Gastrocnemius medialis (tissue), 4 donors: ENCODE measurements around the gene NUTM2G. TPM values are rescaled to one million over a fixed set of nuclear protein-coding genes. Genes with fewer than 3 reads are reported as not detected.
A peak's percentile ranks its signal among the peaks of the same experiment; 100 is the strongest.
"Not testable (repeated sequence)": the region's sequence is repeated elsewhere in the genome, so short reads cannot be mapped to it uniquely, and the experiment has no call there.

Experiments
- ATAC-seq, 2 donors: fragments of 150-250 bp; one replicate each; pipeline ENCODE4 v1.9.1; 2016
- DNase-seq, 2 donors: peaks; one replicate each; pipeline ENCODE4 v3.0.0-alpha.2; 2019
- H3K27ac ChIP-seq, 4 donors: fragments of 200-600 bp; sonication (generic); 1 replicate in 1 of 4; 2 replicates in 3 of 4; pipeline ENCODE4 v1.5.1; 2016 to 2018; ENCODE audit warnings: mild to moderate bottlenecking in 2 of 4, moderate library complexity in 1 of 4
- H3K27me3 ChIP-seq, 3 donors: fragments of 200-600 bp; sonication (generic) in 2 of 3; 1 replicate in 1 of 3; 2 replicates in 2 of 3; pipeline versions ENCODE4 v1.5.1 to v1.6.0; 2016 to 2019; ENCODE audit warnings: mild to moderate bottlenecking in 1 of 3, moderate library complexity in 1 of 3
- H3K36me3 ChIP-seq, 2 donors: fragments of 200-600 bp; sonication (generic) in 1 of 2; one replicate each; pipeline ENCODE4 v1.5.1; 2017 to 2018
- H3K4me1 ChIP-seq, 2 donors: fragments of 200-600 bp; sonication (generic) in 1 of 2; one replicate each; pipeline ENCODE4 v1.5.1; 2016 to 2017; ENCODE audit warnings: mild to moderate bottlenecking in 2 of 2
- H3K4me3 ChIP-seq, 4 donors: fragments of 200-600 bp; sonication (generic) in 3 of 4; 1 replicate in 1 of 4; 2 replicates in 3 of 4; pipeline ENCODE4 v1.5.1; 2016 to 2019; ENCODE audit warnings: mild to moderate bottlenecking in 2 of 4
- H3K9me3 ChIP-seq, 3 donors: fragments of 200-600 bp; sonication (generic) in 2 of 3; 1 replicate in 1 of 3; 2 replicates in 2 of 3; pipeline ENCODE4 v1.5.1; 2016 to 2019
- CTCF ChIP-seq, 5 experiments: fragments of 450-650 bp in 3 of 5; fragments of 200-600 bp in 2 of 5; sonication (generic) in 2 of 5; IDR thresholded peaks in 4 of 5; conservative IDR thresholded peaks in 1 of 5; 1 replicate in 4 of 5; 2 replicates in 1 of 5; pipeline ENCODE4 v1.5.1; 2016 to 2019; ENCODE audit warnings: antibody characterized with exemption in 5 of 5, mild to moderate bottlenecking in 3 of 5, moderate library complexity in 3 of 5
- POLR2A ChIP-seq, 2 donors: fragments of 450-650 bp; IDR thresholded peaks; one replicate each; pipeline ENCODE4 v1.6.1; 2017; ENCODE audit warnings: antibody characterized with exemption in 2 of 2, mild to moderate bottlenecking in 2 of 2, moderate library complexity in 2 of 2
- in situ Hi-C, 4 donors: fragments of 200-750 bp; cut with MboI; loops; one replicate each; pipeline versions ENCODE4 v1.15.0 to v1.8.0; 2017; ENCODE audit warnings: low sequenced_read_pairs in 4 of 4
- intact Hi-C: fragments of 100-400 bp; cut with DNase I; formaldehyde crosslinking; loops from one replicate; pipeline ENCODE4 v1.15.1; 2023; ENCODE audit warnings: low total_unique reads
- total RNA-seq, 4 donors: library from RNA; depleted of rRNA; stranded (reverse); fragments of >200 nt; gene quantifications; one replicate each; pipeline versions ENCODE4 v1.1.0 to v1.2.3, GENCODE V29; 2016

Gene NUTM2G
- not detected for total RNA-seq

- H3K4me1 ChIP-seq, H3K36me3 ChIP-seq, intact Hi-C loops, H3K27me3 ChIP-seq, H3K4me3 ChIP-seq, in situ Hi-C loops, H3K9me3 ChIP-seq, ATAC-seq, DNase-seq, H3K27ac ChIP-seq: not testable (repeated sequence)
These were observed at the start of gene NUTM2G for GRCh38 chr9:96928543-96928942. Gene NUTM2G (plus strand): TSS chr9:96928843. CDS start chr9:96929025, 182 bp downstream.

- in situ Hi-C loops = no loop called here
- ATAC-seq (peak; percentile 93 to 95), DNase-seq (peak; percentile 50 to 77)
These were observed 44.7 kb upstream of the NUTM2G start for GRCh38 chr9:96883922-96884321.

GRCh38 chr9:96884443-96884842 is 44.2 kb upstream of the NUTM2G start:
- ATAC-seq (peak; percentile 71 to 76), DNase-seq (peak; percentile 11 to 61)
- Histone ChIP-seq H3K9me3 (no peaks in the 10 kb centered on the region), H3K4me1 (peaks cover 0 to 18% of the 10 kb centered on the region in 2 donors), H3K27ac (peak overlapping the region; percentile 27 to 72 (median 64)), H3K36me3 (no peaks in the 10 kb centered on the region), H3K4me3 (no peak overlapping the region), H3K27me3 (no peaks in the 10 kb centered on the region)
- no peak for TF ChIP-seq POLR2A (IDR thresholded peaks at IDR 0.05)
- TF ChIP-seq CTCF (IDR thresholded peaks at IDR 0.05 in 4 of 5, conservative IDR thresholded peaks at IDR 0.05 in 1 of 5) = no peak
- intact Hi-C loops (no loop called here), in situ Hi-C loops (no loop called here)

More at GRCh38 chr9:96883922-96884321, 44.7 kb upstream of the NUTM2G start:
- Histone ChIP-seq H3K27me3 (no peaks in the 10 kb centered on the region), H3K36me3 (no peaks in the 10 kb centered on the region), H3K4me3 (no peak overlapping the region), H3K4me1 (peaks cover 0 to 18% of the 10 kb centered on the region in 2 donors), H3K27ac (peak overlapping the region; percentile 27 to 72 (median 64)), H3K9me3 (no peaks in the 10 kb centered on the region)
- intact Hi-C loops = no loop called here
- no peak for TF ChIP-seq POLR2A (IDR thresholded peaks at IDR 0.05)
- no peak for TF ChIP-seq CTCF (IDR thresholded peaks at IDR 0.05 in 4 of 5, conservative IDR thresholded peaks at IDR 0.05 in 1 of 5)

- Histone ChIP-seq H3K36me3 (no peaks in the 10 kb centered on the region), H3K27ac (no peak overlapping the region), H3K4me1 (peaks cover 0 to 18% of the 10 kb centered on the region in 2 donors), H3K27me3 (no peaks in the 10 kb centered on the region), H3K4me3 (no peak overlapping the region), H3K9me3 (no peaks in the 10 kb centered on the region)
- no peak for TF ChIP-seq CTCF (IDR thresholded peaks at IDR 0.05 in 4 of 5, conservative IDR thresholded peaks at IDR 0.05 in 1 of 5)
- TF ChIP-seq POLR2A (IDR thresholded peaks at IDR 0.05) = no peak
- intact Hi-C loops = no loop called here
- DNase-seq = no peak
- in situ Hi-C loops = no loop called here
- no peak for ATAC-seq
These were observed 43.2 kb upstream of the NUTM2G start for GRCh38 chr9:96885424-96885823.

- H3K27ac ChIP-seq = no peak overlapping the region
- H3K4me1 ChIP-seq = peaks cover 0 to 12% of the 10 kb centered on the region in 2 donors
- no peak overlapping the region for H3K4me3 ChIP-seq
- DNase-seq (no peak), ATAC-seq (no peak)
- no peaks in the 10 kb centered on the region for H3K9me3 ChIP-seq
- TF ChIP-seq CTCF (IDR thresholded peaks at IDR 0.05 in 4 of 5, conservative IDR thresholded peaks at IDR 0.05 in 1 of 5) = no peak
- TF ChIP-seq POLR2A (IDR thresholded peaks at IDR 0.05) = no peak
- H3K27me3 ChIP-seq = no peaks in the 10 kb centered on the region
- H3K36me3 ChIP-seq = no peaks in the 10 kb centered on the region
- intact Hi-C loops = no loop called here
- in situ Hi-C loops = no loop called here
These were observed 40.1 kb upstream of the NUTM2G start for GRCh38 chr9:96888591-96888990.
